Testis (tissue), 3 donors: ENCODE data around the gene KLK5. TPM values are rescaled to one million over a fixed set of nuclear protein-coding genes. Genes with fewer than 3 reads are reported as not detected.
"Not testable (repeated sequence)": the region's sequence is repeated elsewhere in the genome, so short reads cannot be mapped to it uniquely, and the experiment has no call there.

Experiments
- DNase-seq: peaks from one replicate; pipeline ENCODE4 v3.0.0-alpha.2; 2019
- H3K27ac ChIP-seq, 2 donors: fragments of 200-600 bp; sonication (generic); one replicate each; pipeline ENCODE4 v1.5.1; 2019
- H3K27me3 ChIP-seq: fragments of 200-600 bp; sonication (generic); one replicate; pipeline ENCODE4 v1.5.1; 2019
- H3K36me3 ChIP-seq: fragments of 200-600 bp; sonication (generic); one replicate; pipeline ENCODE4 v1.5.1; 2017; ENCODE audit warnings: low read depth; ENCODE audit errors: missing control alignments
- H3K4me1 ChIP-seq: fragments of 200-600 bp; sonication (generic); one replicate; pipeline ENCODE4 v1.5.1; 2019
- H3K4me3 ChIP-seq, 2 donors: fragments of 200-600 bp; sonication (generic); one replicate each; pipeline ENCODE4 v1.5.1; 2017 to 2019
- H3K9me3 ChIP-seq: fragments of 200-600 bp; sonication (generic); one replicate; pipeline ENCODE4 v1.5.1; 2017
- POLR2A ChIP-seq: fragments of 450-650 bp; IDR thresholded peaks from one replicate; pipeline ENCODE4 v1.6.1; 2017; ENCODE audit warnings: antibody characterized with exemption, mild to moderate bottlenecking, moderate library complexity
- WGBS, 2 donors: methylation state at CpG; one replicate each; pipeline ENCODE4 v1.1.5; 2018; 5-methylcytosine and 5-hydroxymethylcytosine counted together
- intact Hi-C: fragments of 100-400 bp; cut with DNase I; formaldehyde crosslinking; loops from one replicate; pipeline ENCODE4 v1.15.1; 2023; ENCODE audit warnings: low total_unique reads
- polyA plus RNA-seq: library from polyadenylated mRNA; stranded (reverse); fragments of 350-450 nt; fragmentation: Illumina TruSeq; extraction: RNeasy Lipid Tissue Mini Kit (QIAGEN cat#74804); gene quantifications from one replicate; pipeline ENCODE4 v1.2.3, GENCODE V29; 2014; ENCODE audit warnings: low read depth, low replicate concordance; ENCODE audit not compliant: insufficient read depth
- total RNA-seq, 2 donors: library from RNA; depleted of rRNA; stranded (reverse); fragments of >200 nt; gene quantifications; one replicate each; pipeline ENCODE4 v1.2.3, GENCODE V29; 2016
- TF ChIP-seq, protein P1 (sequence below), 3 experiments: fragments of 450-650 bp in 2 of 3; fragments of 200-600 bp in 1 of 3; sonication (generic) in 1 of 3; IDR thresholded peaks; one replicate each; pipeline ENCODE4 v1.5.1; 2016 to 2019; ENCODE audit warnings: antibody characterized with exemption in 3 of 3, mild to moderate bottlenecking in 2 of 3, moderate library complexity in 1 of 3

Gene KLK5
- total and polyA plus RNA-seq, 3 donors from 2014 or later = 5.6 to 25.4 (median 13.9) TPM

DNA sequence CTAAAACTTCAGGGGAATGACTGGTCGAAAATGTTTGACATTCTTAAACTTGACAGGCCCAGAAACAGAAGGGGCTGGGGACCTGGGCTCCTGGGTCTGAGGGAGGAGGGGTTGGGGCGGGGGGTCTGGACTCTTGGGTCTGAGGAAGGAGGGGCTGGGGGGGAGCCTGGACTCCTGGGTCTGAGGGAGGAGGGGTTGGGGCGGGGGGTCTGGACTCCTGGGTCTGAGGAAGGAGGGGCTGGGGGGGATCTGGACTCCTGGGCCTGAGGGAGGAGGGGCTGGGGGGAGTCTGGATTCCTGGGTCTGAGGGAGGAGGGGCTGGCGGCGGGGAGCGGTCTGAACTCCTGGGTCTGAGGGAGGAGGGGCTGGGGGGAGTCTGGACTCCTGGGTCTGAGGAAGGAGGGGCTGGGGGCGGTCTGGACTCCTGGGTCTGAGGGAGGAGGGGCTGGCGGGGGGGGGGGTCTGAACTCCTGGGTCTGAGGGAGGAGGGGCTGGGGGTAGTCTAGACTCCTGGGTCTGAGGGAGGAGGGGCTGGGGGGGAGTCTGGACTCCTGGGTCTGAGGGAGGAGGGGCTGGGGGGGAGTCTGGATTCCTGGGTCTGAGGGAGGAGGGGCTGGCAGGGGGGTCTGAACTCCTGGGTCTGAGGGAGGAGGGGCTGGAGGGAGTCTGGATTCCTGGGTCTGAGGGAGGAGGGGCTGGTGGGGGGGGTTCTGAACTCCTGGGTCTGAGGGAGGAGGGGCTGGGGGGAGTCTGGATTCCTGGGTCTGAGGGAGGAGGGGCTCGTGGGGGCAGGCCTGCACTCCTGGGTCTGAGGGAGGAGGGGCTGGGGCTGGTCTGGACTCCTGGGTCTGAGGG, 22.1 kb upstream of the KLK5 start:
- WGBS, 2 donors = 17 to 33% methylated on average over 1 to 7 of the region's 9 CpGs
- Histone ChIP-seq H3K36me3 (no peaks in the 10 kb centered on the region), H3K4me1 (no peaks in the 10 kb centered on the region), H3K27me3 (no peaks in the 10 kb centered on the region), H3K4me3 (no peak overlapping the region), H3K27ac (no peak overlapping the region), H3K9me3 (no peaks in the 10 kb centered on the region)
- intact Hi-C loops = no loop called here
- TF ChIP-seq, protein P1, sequence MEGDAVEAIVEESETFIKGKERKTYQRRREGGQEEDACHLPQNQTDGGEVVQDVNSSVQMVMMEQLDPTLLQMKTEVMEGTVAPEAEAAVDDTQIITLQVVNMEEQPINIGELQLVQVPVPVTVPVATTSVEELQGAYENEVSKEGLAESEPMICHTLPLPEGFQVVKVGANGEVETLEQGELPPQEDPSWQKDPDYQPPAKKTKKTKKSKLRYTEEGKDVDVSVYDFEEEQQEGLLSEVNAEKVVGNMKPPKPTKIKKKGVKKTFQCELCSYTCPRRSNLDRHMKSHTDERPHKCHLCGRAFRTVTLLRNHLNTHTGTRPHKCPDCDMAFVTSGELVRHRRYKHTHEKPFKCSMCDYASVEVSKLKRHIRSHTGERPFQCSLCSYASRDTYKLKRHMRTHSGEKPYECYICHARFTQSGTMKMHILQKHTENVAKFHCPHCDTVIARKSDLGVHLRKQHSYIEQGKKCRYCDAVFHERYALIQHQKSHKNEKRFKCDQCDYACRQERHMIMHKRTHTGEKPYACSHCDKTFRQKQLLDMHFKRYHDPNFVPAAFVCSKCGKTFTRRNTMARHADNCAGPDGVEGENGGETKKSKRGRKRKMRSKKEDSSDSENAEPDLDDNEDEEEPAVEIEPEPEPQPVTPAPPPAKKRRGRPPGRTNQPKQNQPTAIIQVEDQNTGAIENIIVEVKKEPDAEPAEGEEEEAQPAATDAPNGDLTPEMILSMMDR (IDR thresholded peaks at IDR 0.05) = no peak
- TF ChIP-seq POLR2A = no peak
- no peak for DNase-seq

- H3K27ac ChIP-seq = no peak overlapping the region
- no peaks in the 10 kb centered on the region for H3K9me3 ChIP-seq
- H3K36me3 ChIP-seq = no peaks in the 10 kb centered on the region
- H3K27me3 ChIP-seq = no peaks in the 10 kb centered on the region
- peaks cover 7% of the 10 kb centered on the region for H3K4me1 ChIP-seq
- H3K4me3 ChIP-seq = no peak overlapping the region
- no peak for DNase-seq
- TF ChIP-seq, protein P1 (IDR thresholded peaks at IDR 0.05) = no peak
- no peak for TF ChIP-seq POLR2A
- intact Hi-C loops = no loop called here
- WGBS, 2 donors = 78 to 90% methylated on average over 9 of the region's 9 CpGs
These were observed 20.0 kb upstream of the KLK5 start for GRCh38 chr19:50972795-50973376.

DNA sequence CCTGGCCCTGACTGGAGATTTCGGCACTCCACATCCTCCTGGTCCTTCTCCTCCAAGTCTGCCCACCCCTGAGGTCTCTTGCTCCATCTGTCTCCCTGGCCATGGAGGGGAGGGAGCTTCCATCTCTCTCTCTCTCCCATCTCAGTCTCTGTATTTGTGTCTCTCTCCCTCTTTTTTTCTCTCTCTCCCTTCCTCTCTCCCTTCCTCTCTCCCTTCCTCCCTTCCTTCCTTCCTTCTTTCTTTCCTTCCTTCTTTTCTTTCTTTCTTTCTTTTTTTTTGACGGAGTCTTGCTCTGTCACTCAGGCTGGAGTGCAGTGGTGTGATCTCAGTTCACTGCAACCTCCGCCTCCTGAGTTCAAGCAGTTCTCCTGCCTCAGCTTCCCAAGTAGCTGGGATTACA, 17.0 kb upstream of the KLK5 start:
- intact Hi-C loops, H3K4me1 ChIP-seq, DNase-seq, H3K4me3 ChIP-seq, H3K27me3 ChIP-seq, H3K36me3 ChIP-seq, H3K27ac ChIP-seq, H3K9me3 ChIP-seq: not testable (repeated sequence)
- 91 to 93% methylated on average over 3 of the region's 3 CpGs for WGBS, 2 donors

DNA sequence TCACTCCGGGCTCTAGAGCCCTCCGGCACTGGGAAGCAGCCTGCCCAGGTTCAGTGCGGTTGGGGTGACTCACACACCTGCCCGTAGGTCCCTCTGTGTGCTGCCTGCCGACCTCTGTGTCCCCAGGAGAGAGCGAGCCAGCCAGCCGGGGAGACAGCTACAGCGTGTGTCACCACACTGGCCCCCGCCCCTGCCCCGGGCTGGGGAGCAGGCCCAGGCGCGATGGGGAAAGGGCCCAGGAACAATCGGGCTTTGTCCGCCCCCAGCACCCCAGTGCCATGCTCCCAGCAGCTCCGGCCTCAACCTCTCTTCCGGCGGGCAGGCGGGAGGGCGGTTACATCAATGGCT, 16.5 kb upstream of the KLK5 start, which contains the start of gene KLK6:
Gene KLK6 (minus strand): TSS at position 179 of the 348 bp plus-strand sequence. CDS start 1,487 bp downstream, outside the sequence.
- DNase-seq = no peak
- no peaks in the 10 kb centered on the region for H3K27me3 ChIP-seq
- intact Hi-C loops = no loop called here
- TF ChIP-seq POLR2A = no peak
- TF ChIP-seq, protein P1 (IDR thresholded peaks at IDR 0.05) = no peak
- no peaks in the 10 kb centered on the region for H3K36me3 ChIP-seq
- H3K27ac ChIP-seq = no peak within 1 kb of the TSS
- H3K4me1 ChIP-seq = peaks cover 7% of the 10 kb centered on the region
- H3K4me3 ChIP-seq = no peak within 1 kb of the TSS
- WGBS, 2 donors = 85 to 92% methylated on average over 18 to 19 of the region's 19 CpGs
- H3K9me3 ChIP-seq = no peaks in the 10 kb centered on the region

DNA sequence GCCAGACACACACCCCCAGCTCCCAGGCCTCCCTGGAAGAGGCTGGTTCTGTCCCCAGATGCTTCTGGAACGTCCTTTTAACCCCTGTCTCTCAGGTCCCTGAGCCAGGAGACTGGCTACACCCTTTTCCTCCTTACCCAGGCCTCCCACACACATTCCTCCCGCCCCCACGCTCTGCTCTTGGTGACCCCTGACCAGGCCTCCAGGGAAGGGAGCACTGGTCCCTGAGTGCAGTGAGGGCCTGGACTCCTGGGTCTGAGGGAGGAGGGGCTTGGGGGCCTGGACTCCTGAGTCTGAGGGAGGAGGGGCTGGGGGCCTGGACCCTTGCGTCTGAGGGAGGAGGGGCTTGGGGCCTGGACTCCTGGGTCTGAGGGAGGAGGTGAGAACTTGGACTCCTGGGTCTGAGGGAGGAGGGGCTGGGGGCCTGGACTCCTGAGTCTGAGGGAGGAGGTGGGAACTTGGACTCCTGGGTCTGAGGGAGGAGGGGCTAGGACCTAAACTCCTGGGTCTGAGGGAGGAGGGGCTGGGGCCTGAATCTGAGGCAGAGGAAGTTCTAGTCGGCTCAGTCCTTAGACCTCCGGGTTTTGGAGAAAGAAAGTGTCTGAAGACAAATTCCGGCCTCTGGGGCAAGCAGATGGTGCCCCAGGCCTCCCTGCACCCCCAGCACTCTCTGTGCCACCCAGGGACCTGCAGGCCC, 16.0 kb upstream of the KLK5 start:
- Histone ChIP-seq H3K27ac (no peak overlapping the region), H3K4me3 (no peak overlapping the region), H3K27me3 (no peaks in the 10 kb centered on the region), H3K9me3 (no peaks in the 10 kb centered on the region), H3K36me3 (no peaks in the 10 kb centered on the region), H3K4me1 (peaks cover 7% of the 10 kb centered on the region)
- TF ChIP-seq, protein P1 (IDR thresholded peaks at IDR 0.05) = no peak
- no peak for TF ChIP-seq POLR2A
- intact Hi-C loops = no loop called here
- DNase-seq = no peak
- WGBS, 2 donors = 45 to 46% methylated on average over 7 of the region's 7 CpGs
